ENCODE measurements around the gene CEP295NL. TPM values are rescaled to one million over a fixed set of nuclear protein-coding genes. Genes with fewer than 3 reads are reported as not detected.

Gene CEP295NL
- total RNA-seq, 1 donor from 2014 or later, result 7.9 TPM

- intact Hi-C loops (cut with DNase I), result no loop called here
- TF ChIP-seq POLR2AphosphoS5 (IDR thresholded peaks at IDR 0.05; ENCODE audit: insufficient read depth in 1 of 2, low read depth in 1 of 2) (no peak), POLR2A (IDR thresholded peaks at IDR 0.05) (no peak), CTCF (IDR thresholded peaks at IDR 0.05) (no peak)
- Histone ChIP-seq H3K4me3 (no peak overlapping the region), H3K27me3 (no peaks in the 10 kb centered on the region), H3K27ac (no peak overlapping the region), H3K36me3 (peaks cover 0 to 3% of the 10 kb centered on the region in 2 donors), H3K9me3 (no peaks in the 10 kb centered on the region), H3K4me1 (peaks cover 71% of the 10 kb centered on the region)
- no peak for DNase-seq (ENCODE audit: extremely low spot score in 2 of 2)
Measured at GRCh38 chr17:78901806-78902205, 1.2 kb downstream of the CEP295NL start.

- Histone ChIP-seq H3K4me3 (no peak overlapping the region), H3K27ac (no peak overlapping the region), H3K9me3 (no peaks in the 10 kb centered on the region), H3K4me1 (peaks cover 81% of the 10 kb centered on the region), H3K27me3 (no peaks in the 10 kb centered on the region), H3K36me3 (peaks cover 0 to 3% of the 10 kb centered on the region in 2 donors)
- TF ChIP-seq POLR2A (IDR thresholded peaks at IDR 0.05) (no peak), CTCF (IDR thresholded peaks at IDR 0.05) (no peak), POLR2AphosphoS5 (IDR thresholded peaks at IDR 0.05; ENCODE audit: insufficient read depth in 1 of 2, low read depth in 1 of 2) (no peak)
- intact Hi-C loops (cut with DNase I), result no loop called here
- DNase-seq (ENCODE audit: extremely low spot score in 2 of 2), result no peak
Measured at GRCh38 chr17:78900816-78901215, 2.2 kb downstream of the CEP295NL start.

GRCh38 chr17:78899361-78900260 lies 3.4 kb downstream of the CEP295NL start:
- Histone ChIP-seq H3K27ac (peak overlapping the region; percentile 81), H3K36me3 (peaks cover 0 to 3% of the 10 kb centered on the region in 2 donors), H3K27me3 (no peaks in the 10 kb centered on the region), H3K4me1 (peaks cover 91% of the 10 kb centered on the region), H3K4me3 (no peak overlapping the region), H3K9me3 (no peaks in the 10 kb centered on the region)
- no peak for TF ChIP-seq POLR2A (IDR thresholded peaks at IDR 0.05)
- TF ChIP-seq POLR2AphosphoS5 (IDR thresholded peaks at IDR 0.05; ENCODE audit: insufficient read depth in 1 of 2, low read depth in 1 of 2), result peak in 1 of 2 donors; percentile 43
- TF ChIP-seq CTCF (IDR thresholded peaks at IDR 0.05), result no peak
- no peak for DNase-seq (ENCODE audit: extremely low spot score in 2 of 2)
- intact Hi-C loops (cut with DNase I), result no loop called here

GRCh38 chr17:78898947-78899346 lies 4.1 kb downstream of the CEP295NL start:
- no peaks in the 10 kb centered on the region for H3K36me3 ChIP-seq
- TF ChIP-seq POLR2A (IDR thresholded peaks at IDR 0.05) (no peak), POLR2AphosphoS5 (IDR thresholded peaks at IDR 0.05; ENCODE audit: insufficient read depth in 1 of 2, low read depth in 1 of 2) (no peak), CTCF (IDR thresholded peaks at IDR 0.05) (no peak)
- peak overlapping the region; percentile 81 for H3K27ac ChIP-seq
- no peaks in the 10 kb centered on the region for H3K27me3 ChIP-seq
- H3K9me3 ChIP-seq, result no peaks in the 10 kb centered on the region
- intact Hi-C loops (cut with DNase I), result no loop called here
- H3K4me1 ChIP-seq, result peaks cover 97% of the 10 kb centered on the region
- no peak for DNase-seq (ENCODE audit: extremely low spot score in 2 of 2)
- no peak overlapping the region for H3K4me3 ChIP-seq

Data from vagina (tissue), 2 donors.